Fibroblast of mammary gland (primary cell): ENCODE results near the gene MTCL1.
A peak's percentile ranks its signal among the peaks of the same experiment; 100 is the strongest.

Experiments
- DNase-seq: peaks from one replicate; pipeline ENCODE4 v3.0.0-alpha.2; 2010; ENCODE audit warnings: low read depth
- H3K4me3 ChIP-seq: 2 replicates; pipeline ENCODE4 v1.5.1; 2011; ENCODE audit warnings: low read depth, mild to moderate bottlenecking, low read length, moderate library complexity; ENCODE audit not compliant: control insufficient read depth
- TF ChIP-seq, protein P1 (sequence below): conservative IDR thresholded peaks from 2 replicates; pipeline ENCODE4 v1.5.1; 2011; ENCODE audit warnings: low read depth, low read length, inconsistent platforms; ENCODE audit not compliant: control insufficient read depth, insufficient read depth

MTCL1 gene

DNA sequence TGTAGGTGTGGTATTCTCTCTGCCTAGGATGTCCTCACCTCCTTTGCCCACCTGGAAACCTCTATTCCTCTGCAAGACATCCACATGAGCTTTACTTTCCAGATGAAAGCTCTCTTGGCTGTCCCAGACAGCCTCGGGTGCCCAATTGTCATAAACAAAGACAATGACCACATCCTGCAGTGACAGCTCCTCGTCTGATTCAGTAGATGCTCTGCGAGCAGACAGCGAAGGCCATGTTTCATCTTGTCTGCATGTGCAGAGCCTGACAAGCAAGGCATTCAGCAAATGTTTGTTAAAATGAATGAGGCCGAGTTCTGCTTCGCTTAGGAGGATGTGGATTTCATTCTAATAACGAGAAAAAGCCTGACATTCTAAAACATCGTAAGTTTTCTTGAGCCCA lies 150.9 kb downstream of the MTCL1 start:
- DNase-seq, result no peak
- TF ChIP-seq, protein P1, sequence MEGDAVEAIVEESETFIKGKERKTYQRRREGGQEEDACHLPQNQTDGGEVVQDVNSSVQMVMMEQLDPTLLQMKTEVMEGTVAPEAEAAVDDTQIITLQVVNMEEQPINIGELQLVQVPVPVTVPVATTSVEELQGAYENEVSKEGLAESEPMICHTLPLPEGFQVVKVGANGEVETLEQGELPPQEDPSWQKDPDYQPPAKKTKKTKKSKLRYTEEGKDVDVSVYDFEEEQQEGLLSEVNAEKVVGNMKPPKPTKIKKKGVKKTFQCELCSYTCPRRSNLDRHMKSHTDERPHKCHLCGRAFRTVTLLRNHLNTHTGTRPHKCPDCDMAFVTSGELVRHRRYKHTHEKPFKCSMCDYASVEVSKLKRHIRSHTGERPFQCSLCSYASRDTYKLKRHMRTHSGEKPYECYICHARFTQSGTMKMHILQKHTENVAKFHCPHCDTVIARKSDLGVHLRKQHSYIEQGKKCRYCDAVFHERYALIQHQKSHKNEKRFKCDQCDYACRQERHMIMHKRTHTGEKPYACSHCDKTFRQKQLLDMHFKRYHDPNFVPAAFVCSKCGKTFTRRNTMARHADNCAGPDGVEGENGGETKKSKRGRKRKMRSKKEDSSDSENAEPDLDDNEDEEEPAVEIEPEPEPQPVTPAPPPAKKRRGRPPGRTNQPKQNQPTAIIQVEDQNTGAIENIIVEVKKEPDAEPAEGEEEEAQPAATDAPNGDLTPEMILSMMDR, result no peak
- no peak overlapping the region for H3K4me3 ChIP-seq

DNA sequence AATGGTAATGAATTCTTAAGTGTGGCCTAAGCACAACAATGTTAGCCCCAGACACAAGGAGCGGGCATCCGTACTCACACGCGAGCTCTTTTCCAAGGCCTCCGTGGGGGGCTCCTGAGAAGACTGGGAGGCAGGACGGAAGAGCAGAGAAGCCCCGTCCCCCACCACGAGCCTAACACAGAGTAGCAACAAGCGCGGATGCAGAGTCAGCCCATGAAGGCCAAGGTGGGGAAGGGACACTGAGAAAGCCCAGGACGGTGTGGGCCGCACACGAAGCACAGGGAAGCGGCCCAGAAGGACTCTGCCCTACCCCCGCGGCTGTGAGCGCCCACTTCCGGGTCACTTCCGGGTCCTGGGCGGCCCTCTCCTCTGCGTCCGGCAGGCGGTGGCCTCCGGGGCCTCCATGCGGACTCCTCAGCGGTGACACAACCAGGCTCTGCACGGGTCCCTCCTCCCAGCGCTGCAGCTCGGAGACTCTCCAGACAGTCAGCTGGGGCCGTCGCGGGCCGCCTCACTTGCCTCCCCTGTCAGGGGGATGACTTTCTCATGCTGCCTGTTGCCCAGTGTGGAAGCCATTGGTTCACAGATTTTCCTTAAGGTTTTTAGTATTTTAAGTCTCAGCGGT lies 151.5 kb downstream of the MTCL1 start:
- H3K4me3 ChIP-seq, result no peak overlapping the region
- DNase-seq, result no peak
- TF ChIP-seq, protein P1, result no peak

DNA sequence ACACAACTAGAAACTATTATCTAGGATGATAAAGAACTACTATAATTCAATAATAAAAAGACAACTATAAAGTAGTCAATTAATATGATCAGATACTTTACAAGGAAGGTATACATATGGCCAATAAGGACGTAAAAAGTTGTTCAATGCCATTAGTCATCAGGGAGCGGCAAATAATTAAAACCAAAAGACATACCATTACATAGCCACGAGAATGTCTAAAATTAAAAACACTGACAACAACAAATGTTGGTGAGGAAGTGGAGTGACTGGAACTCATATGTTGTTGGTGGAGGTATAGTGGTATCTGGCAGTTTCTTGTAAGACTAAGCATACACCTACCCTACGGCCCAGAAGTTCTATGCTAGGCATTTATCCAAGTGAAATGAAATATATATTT lies 152.4 kb downstream of the MTCL1 start:
- no peak overlapping the region for H3K4me3 ChIP-seq
- TF ChIP-seq, protein P1, result no peak
- DNase-seq, result peak; percentile 35

DNA sequence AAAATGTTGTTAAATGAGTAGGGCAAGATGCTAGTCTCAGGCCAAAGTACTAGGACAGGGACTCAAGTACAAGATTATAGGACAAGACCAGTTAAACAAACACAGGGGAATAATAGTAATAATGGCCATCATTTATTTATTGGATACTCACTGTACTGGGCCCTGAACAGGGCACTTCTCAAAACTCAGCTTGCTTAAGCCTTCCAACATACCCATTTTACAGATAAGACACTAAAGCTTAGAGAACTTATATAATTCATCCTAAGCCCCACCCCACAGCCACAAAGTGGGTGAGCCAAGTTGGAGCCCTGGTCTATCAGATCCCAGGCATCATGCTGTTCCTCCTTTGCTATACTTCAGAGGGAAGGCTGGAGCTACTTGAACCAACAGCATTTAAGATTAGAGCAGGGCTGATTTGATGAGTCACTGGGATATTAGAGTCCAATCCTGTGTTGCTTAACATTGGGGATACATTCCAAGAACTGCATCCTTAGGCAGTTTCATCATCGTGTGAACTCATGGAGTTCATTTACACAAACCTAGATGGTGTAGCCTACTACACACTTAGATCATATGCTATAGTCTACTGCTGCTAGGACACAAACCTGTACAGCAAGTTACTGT lies 153.6 kb downstream of the MTCL1 start:
- DNase-seq, result peak; percentile 98
- TF ChIP-seq, protein P1, result no peak
- H3K4me3 ChIP-seq, result no peak overlapping the region

DNA sequence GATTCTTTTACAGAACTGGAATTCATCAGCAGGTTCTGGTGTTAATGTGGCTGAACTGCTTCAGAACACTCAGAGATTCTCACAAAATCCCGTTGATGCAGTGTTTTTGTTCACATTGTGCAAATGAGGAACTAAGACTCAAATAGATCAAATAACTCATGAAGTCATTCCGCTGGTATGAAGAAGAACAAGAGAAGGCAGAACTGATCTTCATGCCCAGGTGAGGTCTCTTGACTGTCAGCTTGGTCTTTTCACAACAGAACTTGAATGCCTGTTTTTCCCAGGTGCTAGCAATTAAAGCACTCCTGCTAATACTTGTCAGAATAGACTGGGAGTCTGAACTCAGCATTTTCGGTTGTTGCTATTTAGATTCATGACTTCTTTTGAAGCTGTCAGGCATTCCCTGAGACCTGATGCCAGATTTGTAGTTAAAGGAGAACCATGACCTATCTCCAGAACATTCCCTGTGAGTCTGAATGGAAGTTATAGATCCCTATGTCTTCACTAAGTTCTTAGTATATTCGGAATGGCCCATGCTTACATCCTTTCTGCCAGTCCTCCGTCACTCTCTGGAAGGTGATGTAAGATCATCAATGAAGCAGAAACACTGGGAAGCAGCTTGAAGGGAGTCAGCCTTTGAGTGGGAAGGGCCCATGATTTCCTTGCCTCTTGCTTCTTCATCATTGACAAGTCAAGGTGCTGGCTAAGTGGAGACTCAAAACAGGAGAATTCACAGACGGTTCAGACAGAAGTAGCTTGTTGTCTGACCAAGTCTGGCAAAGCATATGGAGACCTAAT lies 155.7 kb downstream of the MTCL1 start:
- no peak for DNase-seq

DNA sequence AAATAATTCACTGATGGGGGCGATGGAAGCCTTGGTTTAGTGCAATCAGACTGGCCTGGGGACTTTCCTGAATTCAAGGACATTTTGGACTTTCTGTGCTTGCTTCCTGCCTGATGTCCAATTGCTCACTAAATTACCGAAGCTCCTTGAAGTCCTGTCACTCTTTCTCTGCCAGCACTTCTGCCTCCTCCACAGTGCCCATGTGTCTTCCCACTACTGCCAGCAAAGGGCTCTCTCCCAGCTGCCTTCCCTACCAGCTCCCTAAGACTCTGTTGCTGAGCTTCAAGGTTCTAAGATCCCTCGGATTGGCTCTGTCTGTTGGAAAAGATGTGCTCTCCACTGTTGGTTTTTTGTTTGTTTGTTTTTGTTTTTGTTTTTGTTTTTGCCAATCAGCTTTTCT lies 158.1 kb downstream of the MTCL1 start:
- TF ChIP-seq, protein P1, result no peak
- no peak overlapping the region for H3K4me3 ChIP-seq

More for the DNA sequence above, 155.7 kb downstream of the MTCL1 start:
- TF ChIP-seq, protein P1, result no peak
- no peak overlapping the region for H3K4me3 ChIP-seq

More for the DNA sequence above, 158.1 kb downstream of the MTCL1 start:
- DNase-seq, result no peak
